Non-pigmented ciliary epithelial cell (primary cell): ENCODE measurements around the gene CACNB4.
"Not testable (repeated sequence)": the region's sequence is repeated elsewhere in the genome, so short reads cannot be mapped to it uniquely, and the experiment has no call there.

ENCODE experiments used
- DNase-seq: peaks from one replicate; pipeline ENCODE4 v3.0.0-alpha.2; 2010; ENCODE audit warnings: low read depth

CACNB4 gene

GRCh38 chr2:152098496-152099366 lies at the start of gene CACNB4:
CACNB4 (minus strand) TSS chr2:152099044.
- DNase-seq = no peak

GRCh38 chr2:152134488-152135280 lies 35.8 kb upstream of the CACNB4 start:
- no peak for DNase-seq

DNA sequence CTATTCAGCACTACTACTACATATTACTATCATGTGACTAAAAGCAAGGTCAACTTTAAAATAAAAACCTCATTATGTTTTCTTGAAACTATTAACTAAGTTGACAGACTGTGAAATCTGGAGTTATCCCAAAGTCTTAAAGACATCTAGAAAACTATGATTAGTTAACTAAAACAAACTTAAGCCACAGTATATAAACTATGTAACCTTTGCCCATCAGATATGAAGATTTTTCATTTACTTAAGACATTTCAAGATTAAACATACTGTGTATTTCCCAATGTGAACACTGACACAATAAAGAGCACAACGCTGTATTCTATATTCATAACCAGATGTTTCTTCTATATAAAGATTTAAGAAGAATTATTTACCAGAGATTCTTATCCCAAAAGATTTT lies 33.5 kb upstream of the CACNB4 start:
- no peak for DNase-seq

GRCh38 chr2:152127628-152128027 lies 28.8 kb upstream of the CACNB4 start:
- DNase-seq = no peak

DNA sequence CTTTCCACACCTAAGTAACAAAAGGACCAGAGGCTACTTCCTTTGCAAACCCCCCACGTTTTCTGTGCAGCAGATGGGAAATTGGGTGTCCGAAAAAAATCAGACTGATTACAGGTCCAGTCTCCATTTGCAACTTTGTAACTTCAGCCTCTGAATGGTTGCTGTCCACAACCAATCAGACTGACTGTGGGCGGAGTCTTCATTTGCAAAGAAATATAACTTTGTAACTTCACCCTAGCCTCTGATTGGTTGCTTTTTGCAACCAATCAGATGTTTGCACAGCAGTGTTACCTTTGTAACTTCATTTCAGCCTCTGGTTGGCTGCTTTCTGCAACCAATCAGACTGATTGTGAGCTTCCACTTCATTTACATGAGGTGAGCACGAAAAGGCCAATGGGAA lies 27.8 kb upstream of the CACNB4 start:
- DNase-seq = no peak

DNA sequence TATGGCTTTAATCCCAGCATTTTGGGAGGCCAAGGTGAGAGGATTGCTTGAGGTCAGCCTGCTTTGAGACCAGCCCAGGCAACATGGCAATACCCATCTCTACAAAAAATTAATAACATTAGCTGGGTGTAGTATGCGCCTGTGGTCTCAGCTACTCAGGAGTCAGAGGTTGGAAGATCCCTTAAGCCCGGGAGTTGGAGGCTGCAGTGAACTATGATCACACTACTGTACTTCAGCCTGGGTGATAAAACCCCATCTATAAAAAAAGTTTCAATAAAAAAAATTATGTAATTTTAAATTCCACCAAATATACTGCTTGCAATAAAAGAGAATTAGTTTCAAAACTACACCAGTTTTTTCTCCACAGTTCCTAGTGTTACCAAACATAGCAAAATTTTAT lies 23.3 kb upstream of the CACNB4 start:
- no peak for DNase-seq

DNA sequence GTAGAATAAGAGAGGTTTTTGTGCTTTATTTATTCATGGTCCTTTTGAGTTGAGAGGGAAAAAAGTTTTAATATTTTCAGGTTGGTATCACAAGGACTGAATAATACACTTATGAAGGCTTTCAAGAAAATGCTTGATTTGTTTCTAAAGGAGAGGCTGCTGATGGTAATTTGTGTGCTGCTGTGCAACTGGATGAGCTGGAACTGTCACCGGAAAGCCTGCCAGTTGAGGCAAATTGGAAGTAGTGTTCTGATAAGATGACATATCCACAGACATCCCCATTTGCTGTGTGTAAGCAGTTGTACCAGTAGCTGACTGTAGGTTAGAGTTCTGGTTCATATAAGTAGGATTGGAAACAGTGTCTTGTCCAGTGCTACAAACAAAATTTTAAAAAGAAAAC lies 21.6 kb upstream of the CACNB4 start:
- DNase-seq = no peak

DNA sequence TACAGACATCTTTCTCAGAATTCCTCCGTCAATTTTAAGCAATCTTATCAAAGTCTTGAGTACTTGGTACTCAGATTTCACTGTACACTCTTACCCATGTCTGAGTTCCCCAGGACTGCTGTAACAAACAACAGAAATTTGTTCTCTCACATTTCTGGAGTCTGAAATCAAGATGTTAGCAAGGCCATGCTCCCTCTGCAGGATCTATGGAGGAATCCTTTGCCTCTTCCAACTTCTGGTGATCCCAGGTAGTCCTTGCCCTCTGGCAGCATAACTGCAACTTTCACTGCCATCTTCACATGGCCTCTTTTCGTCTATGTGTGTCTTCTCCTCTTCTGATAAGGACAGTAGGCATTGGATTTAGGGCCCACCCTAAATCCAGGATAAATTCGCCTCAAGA lies 17.1 kb upstream of the CACNB4 start:
- no peak for DNase-seq

- DNase-seq = no peak
These were observed 15.5 kb upstream of the CACNB4 start for GRCh38 chr2:152114366-152114765.

DNA sequence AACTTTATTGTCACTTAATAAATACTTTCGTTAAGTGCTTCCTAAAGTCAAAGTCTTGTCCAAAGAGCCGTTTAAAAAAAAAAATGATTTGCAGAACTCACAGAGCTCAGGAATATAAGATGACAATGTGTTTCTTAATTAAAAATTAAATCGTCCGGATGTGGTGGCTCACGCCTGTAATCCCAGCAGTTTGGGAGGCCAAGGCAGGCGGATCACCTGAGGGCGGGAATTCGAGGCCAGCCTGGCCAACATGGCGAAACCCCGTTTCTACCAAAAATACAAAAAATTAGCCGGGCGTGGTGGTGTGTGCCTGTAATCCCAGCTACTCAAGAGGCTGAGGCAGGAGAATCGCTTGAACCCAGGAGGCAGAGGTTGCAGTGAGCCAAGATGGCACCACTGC lies 8.3 kb upstream of the CACNB4 start:
- DNase-seq = not testable (repeated sequence)

GRCh38 chr2:152106464-152106863 lies 7.6 kb upstream of the CACNB4 start:
- no peak for DNase-seq

- DNase-seq = no peak
These were observed 4.4 kb upstream of the CACNB4 start for GRCh38 chr2:152103271-152103670.

DNA sequence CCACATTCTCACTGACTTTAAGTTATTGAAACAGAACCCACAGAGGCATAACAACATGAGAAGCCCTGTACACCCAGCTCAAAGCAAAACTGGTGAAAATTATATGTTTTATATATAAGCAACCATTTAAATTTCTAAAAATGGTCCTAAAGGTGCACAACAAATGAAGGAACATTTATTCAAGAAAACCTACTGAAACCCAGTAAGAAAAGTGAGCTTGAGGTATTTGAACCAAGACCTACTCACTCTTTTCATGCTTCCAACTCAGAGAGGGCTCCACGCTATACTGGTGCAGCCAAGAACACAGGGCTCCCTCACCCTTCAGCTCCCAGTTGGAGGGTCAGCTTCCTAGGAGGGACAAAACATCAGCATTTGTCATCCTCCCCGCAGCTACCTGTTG lies 2.1 kb upstream of the CACNB4 start:
- DNase-seq = no peak

DNA sequence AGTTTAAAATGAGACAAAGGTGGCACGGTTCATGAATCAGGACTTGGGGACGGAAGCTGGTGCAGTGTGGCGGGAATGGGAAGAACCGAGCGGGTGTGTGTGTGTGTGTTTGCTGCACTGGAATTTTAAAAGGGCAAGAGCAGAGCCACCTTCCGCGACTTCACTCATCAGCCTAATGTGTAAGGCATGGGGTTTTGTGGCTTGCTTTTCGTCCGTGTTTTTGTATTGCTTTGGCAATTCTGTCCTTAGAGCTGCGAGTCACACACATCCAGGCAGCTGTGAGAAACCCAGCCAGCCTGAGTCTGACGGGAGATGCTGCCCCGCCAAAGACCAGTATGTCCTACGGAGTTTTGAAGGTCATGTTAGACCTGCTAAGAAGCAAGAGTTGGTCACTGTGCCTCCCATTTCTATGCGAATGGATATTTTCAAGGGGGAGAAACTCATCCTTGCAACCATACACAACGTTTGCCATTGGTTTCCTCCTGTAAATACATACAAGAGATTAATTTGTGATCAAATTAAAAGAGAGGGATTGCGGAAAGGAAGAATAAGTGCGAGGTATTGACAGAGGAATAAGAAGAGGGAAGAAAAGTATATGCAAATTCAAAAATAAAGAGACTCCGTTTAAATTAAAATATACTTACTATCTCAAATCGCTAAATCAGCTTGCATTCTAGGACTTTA lies 665 bp upstream of the CACNB4 start:
- DNase-seq = no peak

DNA sequence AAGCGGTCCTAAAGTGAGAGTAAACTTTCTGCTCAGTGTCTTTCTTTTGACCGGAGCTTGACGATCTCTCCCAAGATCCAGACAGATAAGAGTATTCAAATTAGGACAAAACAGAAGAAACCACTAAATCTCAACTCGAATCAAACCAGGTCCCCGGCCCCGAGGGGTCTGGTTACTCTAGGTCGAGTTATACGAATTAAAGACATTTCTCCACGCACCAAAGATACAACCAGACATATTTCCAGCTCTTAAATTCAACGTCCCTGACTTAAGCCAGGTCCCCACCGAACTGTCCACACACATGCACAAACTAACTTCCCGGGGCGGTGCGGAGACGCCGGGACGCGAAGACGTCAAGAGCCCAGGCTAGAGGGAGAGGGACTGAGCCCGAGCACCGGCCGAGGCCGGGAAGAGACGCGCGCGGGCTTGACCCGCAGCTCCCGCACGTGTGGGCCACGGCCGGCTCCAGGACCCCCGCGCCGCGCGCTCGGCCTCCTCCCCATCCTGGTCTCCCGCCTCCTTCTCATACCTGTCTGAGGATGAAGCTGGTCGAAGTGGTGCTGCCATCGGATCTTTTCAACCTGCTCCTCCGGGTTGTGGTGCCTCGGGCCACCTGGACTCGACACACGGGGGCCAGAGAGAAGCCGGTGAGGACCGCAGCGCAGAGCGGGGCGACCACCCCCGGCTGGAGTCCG lies 896 bp downstream of the CACNB4 start:
- DNase-seq = no peak

GRCh38 chr2:152097290-152097800 lies 1.5 kb downstream of the CACNB4 start:
- DNase-seq = no peak

DNA sequence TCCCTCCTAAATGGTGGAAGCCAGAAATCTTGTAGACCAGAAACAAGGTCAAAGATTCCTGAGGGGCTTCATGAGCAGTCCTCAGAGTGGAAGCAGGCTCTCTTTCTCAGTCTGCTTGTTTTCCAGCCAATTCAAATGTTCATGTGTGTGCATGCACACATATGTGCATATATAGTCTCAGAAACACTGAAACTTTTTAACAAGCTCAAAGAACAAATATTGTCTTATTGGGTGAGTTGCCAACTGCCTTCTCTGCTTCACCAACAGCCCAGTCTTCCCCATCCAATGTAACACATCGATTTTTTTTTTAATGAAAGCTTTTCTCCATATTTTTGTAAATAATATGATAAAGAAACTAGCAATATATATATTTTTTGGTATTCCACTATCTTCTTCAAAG lies 3.7 kb downstream of the CACNB4 start:
- DNase-seq = no peak

GRCh38 chr2:152094014-152094413 lies 4.8 kb downstream of the CACNB4 start:
- no peak for DNase-seq

GRCh38 chr2:152093464-152093863 lies 5.4 kb downstream of the CACNB4 start:
- DNase-seq = no peak

- DNase-seq = no peak
These were observed 6.7 kb downstream of the CACNB4 start for GRCh38 chr2:152092095-152092494.

GRCh38 chr2:152090726-152091125 lies 8.1 kb downstream of the CACNB4 start:
- not testable (repeated sequence) for DNase-seq

DNA sequence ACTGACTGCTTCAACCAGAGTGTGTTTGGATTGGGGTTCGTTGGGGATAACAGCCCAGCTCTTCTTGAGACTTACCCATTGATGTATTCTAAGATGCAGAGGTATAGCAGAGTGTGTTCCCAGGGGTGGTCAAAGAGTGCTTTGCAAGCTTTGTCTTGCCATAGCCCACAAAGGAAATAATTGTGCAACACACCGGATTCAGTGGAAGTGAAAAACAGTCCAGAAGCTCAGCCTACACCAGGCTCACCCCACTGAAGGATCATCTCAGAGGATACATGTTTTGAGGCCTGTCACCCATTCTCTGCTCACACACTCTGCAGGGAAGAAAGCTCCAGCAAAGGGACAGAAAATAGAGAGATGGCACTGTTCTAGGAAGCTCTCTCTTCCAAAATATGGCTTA lies 9.6 kb downstream of the CACNB4 start:
- no peak for DNase-seq
